GM21529 (cell line): ENCODE measurements around the gene CDC5L.

ENCODE experiments used
- ATAC-seq: cut with Tn5 transposase; IDR thresholded peaks from one replicate; pipeline ENCODE4 v1.9.1; 2021; ENCODE audit not compliant: unreplicated experiment

CDC5L gene

GRCh38 chr6:44473393-44474189 is 86.1 kb downstream of the CDC5L start:
- no peak for ATAC-seq

GRCh38 chr6:44474190-44474631 is 86.7 kb downstream of the CDC5L start:
- ATAC-seq: no peak

GRCh38 chr6:44474643-44475042 is 87.1 kb downstream of the CDC5L start:
- ATAC-seq: no peak

- ATAC-seq: peak; percentile 26
These were observed 87.9 kb downstream of the CDC5L start for GRCh38 chr6:44475417-44475778.

GRCh38 chr6:44475779-44476434 is 88.4 kb downstream of the CDC5L start:
- peak; percentile 79 for ATAC-seq

GRCh38 chr6:44476849-44477248 is 89.3 kb downstream of the CDC5L start:
- ATAC-seq: no peak

GRCh38 chr6:44477293-44477894 is 89.9 kb downstream of the CDC5L start:
- ATAC-seq: no peak

- no peak for ATAC-seq
These were observed 90.7 kb downstream of the CDC5L start for GRCh38 chr6:44478158-44478557.

- no peak for ATAC-seq
These were observed 91.2 kb downstream of the CDC5L start for GRCh38 chr6:44478591-44479254.

GRCh38 chr6:44480097-44480541 is 92.6 kb downstream of the CDC5L start:
- no peak for ATAC-seq

GRCh38 chr6:44481056-44481455 is 93.5 kb downstream of the CDC5L start:
- no peak for ATAC-seq

- ATAC-seq: no peak
These were observed 94.3 kb downstream of the CDC5L start for GRCh38 chr6:44481760-44482159.

- no peak for ATAC-seq
These were observed 98.3 kb downstream of the CDC5L start for GRCh38 chr6:44485601-44486401.

GRCh38 chr6:44487002-44487401 is 99.5 kb downstream of the CDC5L start:
- no peak for ATAC-seq

GRCh38 chr6:44487586-44487985 is 100.1 kb downstream of the CDC5L start:
- ATAC-seq: no peak

GRCh38 chr6:44489910-44490604 is 102.6 kb downstream of the CDC5L start:
- ATAC-seq: no peak

GRCh38 chr6:44493132-44493531 is 105.6 kb downstream of the CDC5L start:
- ATAC-seq: no peak

- ATAC-seq: no peak
These were observed 106.1 kb downstream of the CDC5L start for GRCh38 chr6:44493593-44493992.

- no peak for ATAC-seq
These were observed 106.5 kb downstream of the CDC5L start for GRCh38 chr6:44494011-44494501.
